ENCODE data around the gene TRIM52.
A peak's percentile ranks its signal among the peaks of the same experiment; 100 is the strongest.
"Not testable (repeated sequence)": the region's sequence is repeated elsewhere in the genome, so short reads cannot be mapped to it uniquely, and the experiment has no call there.

The TRIM52 gene

GRCh38 chr5:181215997-181216989 lies 44.6 kb downstream of the TRIM52 start:
- DNase-seq (ENCODE audit: low read depth), result no peak

- DNase-seq (ENCODE audit: low read depth), result not testable (repeated sequence)
Measured at GRCh38 chr5:181214249-181214648, 46.7 kb downstream of the TRIM52 start.

- DNase-seq (ENCODE audit: low read depth), result no peak
Measured at GRCh38 chr5:181212934-181213333, 48.0 kb downstream of the TRIM52 start.

- no peak for DNase-seq (ENCODE audit: low read depth)
Measured at GRCh38 chr5:181212080-181212479, 48.9 kb downstream of the TRIM52 start.

- DNase-seq (ENCODE audit: low read depth), result no peak
Measured at GRCh38 chr5:181211208-181211607, 49.7 kb downstream of the TRIM52 start.

- not testable (repeated sequence) for DNase-seq (ENCODE audit: low read depth)
Measured at GRCh38 chr5:181210698-181211097, 50.2 kb downstream of the TRIM52 start.

- not testable (repeated sequence) for DNase-seq (ENCODE audit: low read depth)
Measured at GRCh38 chr5:181210148-181210547, 50.8 kb downstream of the TRIM52 start.

DNA sequence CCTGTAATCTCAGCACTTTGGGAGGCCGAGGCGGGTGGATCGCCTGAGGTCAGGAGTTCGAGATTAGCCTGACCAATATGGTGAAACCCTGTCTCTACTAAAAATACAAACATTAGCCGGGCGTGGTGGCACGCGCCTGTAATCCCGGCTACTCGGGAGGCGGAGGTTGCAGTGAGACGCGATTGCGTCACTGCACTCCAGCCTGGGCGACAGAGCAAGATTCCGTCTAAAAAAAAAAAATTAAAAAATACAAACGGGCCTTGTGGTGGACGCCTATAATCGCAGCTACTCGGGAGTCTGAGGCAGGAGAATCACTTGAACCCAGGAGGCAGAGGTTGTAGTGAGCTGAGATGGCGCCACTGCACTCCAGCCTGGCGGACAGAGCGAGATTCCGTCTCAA lies 51.9 kb downstream of the TRIM52 start:
- DNase-seq (ENCODE audit: low read depth), result not testable (repeated sequence)

DNA sequence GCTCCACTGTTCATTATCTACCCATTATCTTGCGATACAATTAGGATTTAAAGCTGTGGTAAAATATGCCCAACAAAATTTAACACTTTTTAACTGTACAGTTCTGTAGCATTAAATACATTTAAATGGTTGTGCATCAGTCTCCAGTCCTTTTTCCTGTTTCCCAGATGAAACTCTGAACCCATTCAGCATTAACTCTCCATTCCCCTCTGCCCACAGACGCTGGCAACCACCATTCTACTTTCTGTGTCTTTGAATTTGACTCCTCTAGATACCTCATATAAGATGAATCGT lies 53.0 kb downstream of the TRIM52 start:
- DNase-seq (ENCODE audit: low read depth), result no peak

- DNase-seq (ENCODE audit: low read depth), result peak; percentile 96
Measured at GRCh38 chr5:181207214-181207959, 53.6 kb downstream of the TRIM52 start.

- no peak for DNase-seq (ENCODE audit: low read depth)
Measured at GRCh38 chr5:181205761-181206649, 54.9 kb downstream of the TRIM52 start.
